Heart right ventricle (tissue), 16 donors: ENCODE results near the gene TOE1. TPM values are rescaled to one million over a fixed set of nuclear protein-coding genes. Genes with fewer than 3 reads are reported as not detected.
"Not testable (repeated sequence)": the region's sequence is repeated elsewhere in the genome, so short reads cannot be mapped to it uniquely, and the experiment has no call there.

Source experiments
- ATAC-seq, 8 donors: fragments of 200-7000 bp; cut with Tn5 transposase; one replicate each; pipeline ENCODE4 v1.9.1; 2020; ENCODE audit warnings: mild to moderate bottlenecking in 8 of 8, moderate library complexity in 8 of 8, moderate number of reproducible peaks in 1 of 8
- DNase-seq, 2 donors: peaks; one replicate each; pipeline ENCODE4 v3.0.0-alpha.2; 2020
- H3K27ac ChIP-seq, 10 donors: fragments of 200-600 bp; sonication (generic) in 2 of 10; one replicate each; pipeline versions ENCODE4 v1.5.0 to v1.8.0; 2020 to 2022; ENCODE audit warnings: mild to moderate bottlenecking in 3 of 10
- H3K27me3 ChIP-seq, 7 donors: fragments of 200-600 bp; one replicate each; pipeline ENCODE4 v1.8.0; 2021 to 2022; ENCODE audit warnings: mild to moderate bottlenecking in 2 of 7
- H3K36me3 ChIP-seq, 9 donors: fragments of 200-600 bp; sonication (generic) in 1 of 9; one replicate each; pipeline versions ENCODE4 v1.5.0 to v1.8.0; 2020 to 2022; ENCODE audit warnings: mild to moderate bottlenecking in 2 of 9
- H3K4me1 ChIP-seq, 9 donors: fragments of 200-600 bp; sonication (generic) in 1 of 9; one replicate each; pipeline versions ENCODE4 v1.5.0 to v1.8.0; 2020 to 2022; ENCODE audit warnings: mild to moderate bottlenecking in 4 of 9
- H3K4me3 ChIP-seq, 10 donors: fragments of 200-600 bp; sonication (generic) in 2 of 10; one replicate each; pipeline versions ENCODE4 v1.5.0 to v1.8.0; 2020 to 2022; ENCODE audit warnings: mild to moderate bottlenecking in 7 of 10, moderate library complexity in 2 of 10
- H3K9me3 ChIP-seq, 11 donors: fragments of 200-600 bp in 10 of 11; sonication (generic) in 2 of 11; one replicate each; pipeline versions ENCODE4 v1.5.0 to v1.8.0; 2013 to 2022; ENCODE audit warnings: mild to moderate bottlenecking in 2 of 11, control low read depth in 1 of 11, moderate library complexity in 1 of 11
- WGBS, 2 donors: extraction: QIAGEN DNeasy Blood & Tissue Kit; methylation state at CpG; one replicate each; pipeline ENCODE4 v1.1.7; 2013; ENCODE audit warnings: inconsistent platforms in 1 of 2; 5-methylcytosine and 5-hydroxymethylcytosine counted together
- intact Hi-C, 10 donors: fragments of 100-400 bp; cut with DNase I; formaldehyde crosslinking; loops; one replicate each; pipeline versions ENCODE4 v1.11.1 to v1.14.2; 2022
- polyA plus RNA-seq, 2 donors: library from polyadenylated mRNA; stranded (reverse); fragments of 200-250 nt; gene quantifications; one replicate each; pipeline ENCODE4 v1.2.3, GENCODE V29; 2013
- total RNA-seq, 10 donors: library from RNA; stranded (reverse); fragmentation: NEBNext Ultra II Directional in 3 of 10; extraction: Animal tissue kit (Norgen Biotek cat#: 25700) in 3 of 10; gene quantifications; one replicate each; pipeline versions ENCODE4 v1.2.1 to v1.2.4, GENCODE V29; 2021 to 2023
- TF ChIP-seq, protein P1 (sequence below), 9 donors: fragments of 200-600 bp; sonication (generic) in 2 of 9; IDR thresholded peaks; one replicate each; pipeline versions ENCODE4 v1.5.0 to v1.8.0; 2021 to 2022; ENCODE audit warnings: antibody characterized with exemption in 9 of 9, mild to moderate bottlenecking in 5 of 9, moderate library complexity in 1 of 9
- donor health status: Arrhythmogenic right ventricular cardiomyopathy.
- donor health status: ischemic (EF 13 %, LVEDD 7.1; RV severe dilation, severe dysfunction).
- donor health status: healthy with polysubstance abuse.
- donor health status: DM: no; HTN: yes; CAD: no.
- donor health status: DM: no; HTN: no; CAD: no.
- donor health status: ischemic (EF 25% LVEDD 6.9; RV normal size, moderate dysfunction).
- donor health status: ischemic (EF 25% LVEDD 5.7; RV mildly dilated, moderate dysfunction).
- donor health status: healthy.
- donor health status: DM: yes; HTN: yes; CAD: no.
- donor health status: Ischemic cardiomyopathy.
- donor health status: ischemic (EF 35%, LVEDD 5.7; RV mildly dilated, moderate dysfunction).
- donor health status: nonischemic (EF 11% LVEDD 7.7; RV severe dilation, severe dysfunction).
- donor health status: DM: yes; HTN: yes; CAD: no.
- donor health status: PGD.
- donor health status: ischemic (EF 29% LVEDD 5.4; RV normal size, mild dysfunction).
- donor health status: nonischemic (EF 23%, LVEDD 6.1; RV moderate dilation, normal function).

TOE1 gene
- total and polyA plus RNA-seq, 12 donors: 2.7 to 6.6 (median 4.1) TPM

- peaks cover 0 to 18% (median 11%) of the 10 kb centered on the region in 9 donors for H3K4me1 ChIP-seq
- TF ChIP-seq, protein P1, sequence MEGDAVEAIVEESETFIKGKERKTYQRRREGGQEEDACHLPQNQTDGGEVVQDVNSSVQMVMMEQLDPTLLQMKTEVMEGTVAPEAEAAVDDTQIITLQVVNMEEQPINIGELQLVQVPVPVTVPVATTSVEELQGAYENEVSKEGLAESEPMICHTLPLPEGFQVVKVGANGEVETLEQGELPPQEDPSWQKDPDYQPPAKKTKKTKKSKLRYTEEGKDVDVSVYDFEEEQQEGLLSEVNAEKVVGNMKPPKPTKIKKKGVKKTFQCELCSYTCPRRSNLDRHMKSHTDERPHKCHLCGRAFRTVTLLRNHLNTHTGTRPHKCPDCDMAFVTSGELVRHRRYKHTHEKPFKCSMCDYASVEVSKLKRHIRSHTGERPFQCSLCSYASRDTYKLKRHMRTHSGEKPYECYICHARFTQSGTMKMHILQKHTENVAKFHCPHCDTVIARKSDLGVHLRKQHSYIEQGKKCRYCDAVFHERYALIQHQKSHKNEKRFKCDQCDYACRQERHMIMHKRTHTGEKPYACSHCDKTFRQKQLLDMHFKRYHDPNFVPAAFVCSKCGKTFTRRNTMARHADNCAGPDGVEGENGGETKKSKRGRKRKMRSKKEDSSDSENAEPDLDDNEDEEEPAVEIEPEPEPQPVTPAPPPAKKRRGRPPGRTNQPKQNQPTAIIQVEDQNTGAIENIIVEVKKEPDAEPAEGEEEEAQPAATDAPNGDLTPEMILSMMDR (IDR thresholded peaks at IDR 0.05): no peak
- no peak overlapping the region for H3K27ac ChIP-seq
- 89 to 90% methylated on average over 4 of the region's 4 CpGs for WGBS, 2 donors
- H3K27me3 ChIP-seq: no peaks in the 10 kb centered on the region
- intact Hi-C loops: loop anchor here in 2 of 10 donors (5.0 to 10.0 kb wide), 2 partner anchors 216 to 219 kb away; no protein-coding TSS in a partner anchor
- H3K4me3 ChIP-seq: no peak overlapping the region
- H3K9me3 ChIP-seq: no peaks in the 10 kb centered on the region
- no peak for DNase-seq
- ATAC-seq: no peak
- no peaks in the 10 kb centered on the region for H3K36me3 ChIP-seq
Measured at GRCh38 chr1:45356186-45356585, 16.2 kb downstream of the TOE1 start.

GRCh38 chr1:45359882-45360513 is 20.0 kb downstream of the TOE1 start:
- peaks cover 0 to 23% (median 11%) of the 10 kb centered on the region in 9 donors for H3K4me1 ChIP-seq
- H3K27ac ChIP-seq: peak overlapping the region in 9 of 10 donors; percentile 55 to 78 (median 73)
- H3K36me3 ChIP-seq: no peaks in the 10 kb centered on the region
- no peaks in the 10 kb centered on the region for H3K9me3 ChIP-seq
- no peaks in the 10 kb centered on the region for H3K27me3 ChIP-seq
- 14 to 16% methylated on average over 7 of the region's 7 CpGs for WGBS, 2 donors
- peak overlapping the region in 3 of 10 donors; percentile 15 to 16 (median 16) for H3K4me3 ChIP-seq
- peak; percentile 72 to 92 (median 86) for ATAC-seq
- TF ChIP-seq, protein P1 (IDR thresholded peaks at IDR 0.05): peak; percentile 58 to 86 (median 78)
- intact Hi-C loops: loop anchor here (1.0 to 10.0 kb wide), 11 partner anchors 131 to 215 kb away; partner anchors contain the start of gene TESK2 (in 4 of the 10)
- peak; percentile 33 to 80 for DNase-seq

DNA sequence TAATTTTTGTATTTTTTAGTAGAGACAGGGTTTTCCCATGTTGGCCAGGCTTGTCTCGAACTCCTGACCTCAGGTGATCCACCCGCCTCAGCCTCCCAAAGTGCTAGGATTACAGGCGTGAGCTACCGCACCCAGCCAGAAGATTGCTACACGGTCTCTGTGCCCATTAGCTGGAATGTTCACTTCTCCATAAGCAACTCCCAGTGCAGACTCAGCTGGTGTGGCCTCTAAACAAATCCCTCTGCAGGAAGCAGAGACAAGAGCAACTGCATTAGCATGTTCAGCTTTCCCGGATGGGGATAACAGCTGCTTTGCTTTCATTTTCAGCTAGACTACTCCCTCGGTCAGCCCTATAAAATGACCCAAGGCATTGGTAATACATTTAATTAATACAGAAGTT is 21.0 kb downstream of the TOE1 start:
- not testable (repeated sequence) for H3K27me3 ChIP-seq, H3K9me3 ChIP-seq, H3K36me3 ChIP-seq
- Histone ChIP-seq H3K4me3 (peak overlapping the region in 7 of 10 donors; percentile 7 to 35 (median 25)), H3K4me1 (peaks cover 0 to 23% (median 11%) of the 10 kb centered on the region in 9 donors), H3K27ac (peak overlapping the region in 9 of 10 donors; percentile 55 to 78 (median 73))
- WGBS, 2 donors: 37 to 50% methylated on average over 7 of the region's 7 CpGs
- ATAC-seq (peak; percentile 55 to 90 (median 86)), DNase-seq (peak in 1 of 2 donors; percentile 54)
- TF ChIP-seq, protein P1 (IDR thresholded peaks at IDR 0.05): peak in 1 of 9 donors; percentile 14
- intact Hi-C loops: loop anchor here (1.0 to 5.0 kb wide), 10 partner anchors 130 to 211 kb away; partner anchors contain the start of gene TESK2 (in 4 of the 10)

GRCh38 chr1:45364294-45364693 is 24.3 kb downstream of the TOE1 start:
- DNase-seq (no peak), ATAC-seq (no peak)
- H3K36me3 ChIP-seq: no peaks in the 10 kb centered on the region
- no peaks in the 10 kb centered on the region for H3K27me3 ChIP-seq
- H3K9me3 ChIP-seq: no peaks in the 10 kb centered on the region
- H3K4me1 ChIP-seq: peaks cover 0 to 23% (median 11%) of the 10 kb centered on the region in 9 donors
- WGBS, 2 donors: 95% methylated on average over 2 of the region's 2 CpGs
- TF ChIP-seq, protein P1 (IDR thresholded peaks at IDR 0.05): no peak
- intact Hi-C loops: loop anchor here in 7 of 10 donors (5.0 kb wide), 3 partner anchors 128 to 208 kb away; partner anchors contain the start of gene TESK2 (in 3 of the 7)
- H3K27ac ChIP-seq: no peak overlapping the region
- no peak overlapping the region for H3K4me3 ChIP-seq
